Ureter (tissue), 1 donor: ENCODE results near the gene MMRN2. TPM values are rescaled to one million over a fixed set of nuclear protein-coding genes. Genes with fewer than 3 reads are reported as not detected.

Source experiments
- DNase-seq: peaks from one replicate; pipeline ENCODE4 v3.0.0-alpha.2; 2020; ENCODE audit warnings: low spot score
- total RNA-seq: library from RNA; stranded (reverse); gene quantifications from one replicate; pipeline ENCODE4 v1.2.4, GENCODE V29; 2023
- donor health status: DM: yes; HTN: yes; CAD: no.

MMRN2 gene
- total RNA-seq, 1 donor from 2014 or later: 99.0 TPM

GRCh38 chr10:86888585-86889381, 68.6 kb downstream of the MMRN2 start:
- no peak for DNase-seq

Other genes with a start within 250 kb of the MMRN2 start
- gene BMPR1A, start 201.0 kb downstream of the MMRN2 start, total RNA-seq: 54.8 TPM
- gene SNCG, start 984 bp upstream of the MMRN2 start, total RNA-seq: 706 TPM
- gene ADIRF, start 10.9 kb upstream of the MMRN2 start, total RNA-seq: 790 TPM
- not detected for gene FAM25A, start 62.7 kb upstream of the MMRN2 start, total RNA-seq
- gene GLUD1, start 137.2 kb upstream of the MMRN2 start, total RNA-seq: 157 TPM
- 34.1 TPM for gene SHLD2, start 137.6 kb upstream of the MMRN2 start, total RNA-seq